NCI-H146 (cell line): ENCODE results near the gene KDM5B.
"Not testable (repeated sequence)": the region's sequence is repeated elsewhere in the genome, so short reads cannot be mapped to it uniquely, and the experiment has no call there.

ENCODE experiments used
- DNase-seq: peaks from one replicate; lab custom pipeline; 2025; lab: John Stamatoyannopoulos, UW

KDM5B gene

DNA sequence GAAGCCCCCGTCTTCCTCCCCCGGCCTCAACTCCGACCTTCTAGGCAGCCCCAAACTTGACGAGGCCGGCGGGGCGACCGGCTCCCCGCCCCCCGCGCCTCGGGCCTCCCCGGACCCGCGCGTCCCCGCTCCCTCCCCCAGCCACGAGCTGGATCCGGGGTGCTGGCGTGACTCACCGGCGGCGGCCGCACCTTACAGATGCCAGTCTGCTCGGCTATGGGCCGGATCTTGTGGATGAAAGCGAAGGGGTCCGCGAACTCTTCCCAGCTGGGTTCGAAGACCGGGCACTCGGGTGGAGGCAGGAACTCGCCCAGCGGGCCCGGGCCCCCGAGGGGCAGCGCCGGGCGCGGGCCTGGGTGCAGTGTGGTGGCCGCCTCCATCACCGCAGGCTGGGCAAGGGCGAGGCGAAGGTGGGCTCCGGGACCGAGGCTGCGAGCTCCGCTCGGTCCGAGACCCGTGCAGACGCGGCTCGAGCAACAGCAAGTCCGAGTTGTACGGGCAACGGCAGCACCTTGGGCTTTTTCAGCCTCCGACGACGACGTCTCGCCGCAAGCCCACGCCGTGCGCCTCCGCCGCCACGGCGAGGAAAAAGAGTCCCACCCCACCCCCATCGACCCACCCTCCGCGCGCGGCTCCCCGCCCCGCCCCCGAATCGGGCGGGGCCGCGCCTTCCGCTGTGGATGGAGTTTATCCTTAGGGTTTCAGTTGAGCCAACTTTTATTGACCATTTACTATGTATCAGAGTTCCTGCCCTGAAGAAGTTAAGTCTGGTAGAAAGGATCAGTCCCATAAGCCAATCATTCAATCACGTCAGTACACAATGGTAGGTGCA is at the start of gene KDM5B:
Gene KDM5B (minus strand): TSS at position 496 of the 832 bp plus-strand sequence. CDS start 116 bp downstream, at position 380.
- DNase-seq, result peak; percentile 75

DNA sequence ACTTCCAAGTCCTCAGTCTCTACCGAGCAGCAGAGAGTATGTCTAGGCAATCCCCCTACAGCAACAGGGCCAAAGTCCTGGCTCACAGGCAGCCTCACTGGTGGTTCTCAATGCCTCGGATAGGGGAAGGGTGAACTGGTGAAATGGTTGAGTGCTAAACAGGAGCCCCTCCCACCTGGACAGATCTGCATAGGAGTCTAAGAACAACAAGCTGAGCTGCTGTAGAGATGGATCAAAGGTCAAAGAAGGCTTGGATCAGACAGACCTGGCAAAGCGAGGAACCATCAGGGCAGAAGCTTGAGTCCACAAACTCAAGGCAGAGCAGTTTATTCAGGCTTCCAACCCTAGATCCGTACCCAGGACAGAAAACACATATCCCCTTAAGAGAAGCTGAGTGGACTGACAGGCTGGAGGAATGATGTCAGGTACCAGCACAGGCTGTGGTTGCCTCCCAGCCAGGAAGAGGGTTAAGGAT is 49.0 kb upstream of the KDM5B start:
- DNase-seq, result no peak

DNA sequence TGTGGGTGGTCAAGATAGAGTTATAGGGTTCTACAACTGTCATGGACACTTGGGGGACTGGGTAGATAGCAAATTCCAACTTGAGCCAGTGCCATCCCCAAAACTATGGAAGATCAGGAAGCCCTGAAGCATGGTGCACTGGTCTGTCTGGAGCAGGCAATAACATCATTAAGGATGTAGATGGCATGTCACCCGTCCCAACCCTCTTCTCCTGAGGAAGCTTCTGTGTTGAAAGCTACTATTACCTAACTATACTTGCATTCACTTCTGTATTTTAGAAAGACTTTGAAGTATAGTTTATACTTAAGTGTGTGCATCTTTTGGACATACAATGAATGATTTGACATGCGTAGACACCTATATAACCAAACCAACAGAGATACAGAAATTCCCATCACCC is 47.8 kb upstream of the KDM5B start:
- DNase-seq, result no peak

- DNase-seq, result no peak
Observed at GRCh38 chr1:202854787-202855186, 46.6 kb upstream of the KDM5B start.

DNA sequence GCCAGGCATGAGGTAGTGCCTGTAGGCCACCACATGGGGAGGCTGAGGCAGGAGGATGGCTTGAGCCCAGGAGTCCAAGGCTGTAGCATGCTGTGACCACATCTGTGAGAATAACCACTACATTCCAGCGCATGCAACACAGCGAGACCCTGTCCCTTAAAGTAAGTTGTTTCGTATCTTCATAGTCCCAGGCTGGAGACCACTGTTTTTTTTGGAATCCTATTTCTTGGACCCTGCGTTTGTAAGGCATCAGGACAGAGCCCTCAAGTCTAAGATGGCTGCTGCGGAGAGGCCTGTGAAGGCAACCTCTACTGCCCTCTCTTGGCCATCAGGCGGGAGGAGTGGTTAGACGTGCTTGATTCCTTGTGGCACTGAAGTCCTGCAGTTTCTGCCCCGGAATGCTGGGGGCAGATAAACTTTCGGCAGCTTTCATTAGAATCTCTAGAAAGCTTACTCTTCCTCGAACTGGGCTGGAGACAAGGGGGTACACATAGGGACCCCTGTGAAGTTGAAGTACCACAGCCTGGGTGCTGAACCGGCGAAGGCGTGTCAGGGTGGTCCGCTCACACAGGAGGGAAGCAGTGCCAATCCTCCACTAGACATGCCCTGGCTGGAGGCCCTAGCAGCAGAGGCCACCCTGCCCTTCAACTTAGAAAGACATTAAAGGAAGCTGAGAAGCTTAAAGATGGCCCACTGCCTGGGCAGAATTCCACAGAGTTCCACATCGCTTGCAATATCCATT is 44.1 kb upstream of the KDM5B start:
- peak; percentile 62 for DNase-seq

DNA sequence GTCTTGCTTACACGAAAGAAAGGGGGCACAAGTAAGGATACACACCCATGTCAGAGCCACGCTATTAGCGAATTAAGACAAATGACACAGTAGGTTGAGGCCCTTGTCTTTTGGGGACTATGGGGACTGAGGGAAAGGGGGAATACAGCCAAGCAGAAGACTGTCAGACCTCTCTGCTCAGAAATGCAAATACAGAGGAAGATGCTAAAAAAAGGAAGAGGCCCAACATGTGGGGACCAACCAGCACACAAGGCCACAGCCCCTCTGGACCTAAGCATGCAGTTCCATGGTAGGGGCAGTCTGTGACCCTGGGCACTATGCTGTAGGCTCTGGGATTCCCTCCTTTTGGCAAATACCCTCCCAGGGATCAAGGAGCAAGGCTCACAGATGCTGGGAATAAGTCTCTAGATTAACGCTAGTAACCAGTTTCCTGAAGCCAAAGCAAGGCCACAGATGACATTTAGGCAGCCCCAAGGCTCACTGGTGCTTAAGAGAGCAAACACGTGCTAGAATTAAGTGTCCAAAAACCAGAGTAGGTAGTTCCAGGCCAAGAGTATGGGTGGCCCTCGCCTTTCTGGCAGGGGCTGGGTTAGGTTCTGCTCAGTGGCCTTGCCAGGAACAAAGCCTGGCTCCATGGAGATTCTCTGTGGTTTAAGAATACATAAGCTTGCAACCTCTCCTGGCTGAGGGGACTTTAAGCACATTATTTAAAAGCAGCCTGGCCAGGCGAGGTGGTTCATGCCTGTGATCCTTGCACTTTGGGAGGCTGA is 42.6 kb upstream of the KDM5B start:
- no peak for DNase-seq

GRCh38 chr1:202848191-202848542 is 39.9 kb upstream of the KDM5B start:
- no peak for DNase-seq

GRCh38 chr1:202844935-202845334 is 36.7 kb upstream of the KDM5B start:
- DNase-seq, result no peak

DNA sequence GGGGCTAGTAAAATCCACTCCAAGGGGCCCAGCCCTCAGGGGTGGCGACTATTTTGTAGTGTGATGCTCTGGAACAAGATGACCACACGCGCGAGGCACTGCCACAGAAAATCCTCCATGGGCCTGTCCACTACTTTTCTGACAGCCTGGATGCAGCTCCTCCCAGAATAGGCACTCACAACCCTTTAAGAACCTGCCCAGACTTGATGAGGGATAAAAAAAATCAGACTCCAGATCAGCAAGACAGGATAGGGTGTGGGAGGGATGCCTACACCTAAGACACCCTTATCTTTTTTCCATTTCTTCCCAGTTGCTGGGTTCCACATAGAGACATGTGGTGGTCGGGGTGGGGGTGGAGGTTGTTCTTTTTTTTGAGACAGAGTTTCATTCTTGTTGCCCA is 36.0 kb upstream of the KDM5B start:
- DNase-seq, result no peak

- no peak for DNase-seq
Observed at GRCh38 chr1:202843081-202843480, 34.9 kb upstream of the KDM5B start.

- DNase-seq, result no peak
Observed at GRCh38 chr1:202837746-202838262, 29.6 kb upstream of the KDM5B start.

GRCh38 chr1:202836623-202837403 is 28.6 kb upstream of the KDM5B start:
- no peak for DNase-seq

DNA sequence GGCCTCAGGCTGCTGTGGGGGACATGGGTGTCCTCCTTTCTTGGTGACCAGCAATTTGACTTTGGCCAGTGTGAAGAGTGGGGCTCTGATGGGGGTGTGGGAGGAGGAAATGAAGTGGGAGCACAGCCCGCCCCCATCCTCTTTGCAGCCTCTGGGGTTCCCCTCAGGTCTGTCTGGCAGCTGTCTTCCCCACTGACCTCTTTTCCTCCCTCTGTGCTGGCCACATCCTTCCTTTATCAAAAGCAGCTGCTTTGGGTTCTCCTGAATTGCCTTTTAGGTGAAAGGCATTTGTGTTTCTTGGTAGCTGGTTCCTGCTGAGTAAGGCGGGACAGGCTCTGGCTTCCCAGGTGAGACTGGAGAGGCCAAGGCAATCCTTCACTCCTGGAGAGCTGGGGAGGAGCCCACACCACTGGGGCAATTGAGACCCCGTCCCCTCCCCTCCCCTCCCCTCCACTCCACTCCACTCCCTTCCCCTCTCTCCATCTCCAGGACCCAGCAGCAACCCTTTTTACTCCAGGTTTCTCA is 27.4 kb upstream of the KDM5B start:
- no peak for DNase-seq

GRCh38 chr1:202834771-202835547 is 26.7 kb upstream of the KDM5B start:
- DNase-seq, result no peak

- no peak for DNase-seq
Observed at GRCh38 chr1:202831906-202832305, 23.7 kb upstream of the KDM5B start.

DNA sequence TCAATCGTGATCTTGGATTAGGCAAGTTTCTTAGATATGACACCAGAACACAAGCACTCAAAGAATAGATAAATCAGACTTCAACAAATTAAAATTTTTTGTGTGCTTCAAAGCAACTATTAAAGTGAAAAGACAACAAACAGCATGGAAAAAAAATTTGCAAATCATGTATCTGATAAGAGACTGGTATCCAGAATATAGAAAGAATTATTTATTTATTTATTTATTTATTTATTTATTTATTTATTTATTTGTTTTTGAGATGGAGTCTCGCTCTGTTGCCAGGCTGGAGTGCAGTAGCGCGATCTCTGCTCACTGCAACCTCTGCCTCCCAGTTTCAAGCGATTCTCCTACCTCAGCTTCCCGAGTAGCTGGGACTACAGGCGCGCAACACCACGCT is 21.0 kb upstream of the KDM5B start:
- DNase-seq, result not testable (repeated sequence)

DNA sequence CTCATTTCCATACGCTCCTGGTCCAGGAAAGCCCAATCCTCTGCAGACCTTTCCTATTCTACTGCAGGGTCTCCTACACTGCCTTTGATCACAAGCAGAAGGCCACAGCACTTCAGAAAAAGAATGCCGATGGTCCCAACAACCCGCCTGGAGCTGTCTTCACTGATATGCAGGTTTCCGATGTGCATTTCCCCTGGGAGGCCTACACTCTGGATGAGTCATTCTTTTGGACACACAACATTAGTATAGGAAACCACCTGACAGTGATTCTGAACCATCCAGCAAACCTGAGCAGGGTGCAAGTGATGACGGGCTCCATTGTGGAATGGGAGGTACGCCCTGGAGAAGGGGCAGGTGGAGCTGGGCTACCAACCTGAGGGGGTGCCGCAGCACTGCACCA is 17.5 kb upstream of the KDM5B start:
- DNase-seq, result no peak

GRCh38 chr1:202821467-202821866 is 13.2 kb upstream of the KDM5B start:
- no peak for DNase-seq

GRCh38 chr1:202818819-202819218 is 10.6 kb upstream of the KDM5B start:
- DNase-seq, result no peak

GRCh38 chr1:202815120-202815519 is 6.9 kb upstream of the KDM5B start:
- no peak for DNase-seq
